Hematopoietic multipotent progenitor cell treated with erythropoietin and hydrocortisone succinate and interleukin-3 and kit ligand, for 6 days (in vitro differentiated cells): Measurements from ENCODE around the gene DCUN1D4.
A peak's percentile ranks its signal among the peaks of the same experiment; 100 is the strongest.
"Not testable (repeated sequence)": the region's sequence is repeated elsewhere in the genome, so short reads cannot be mapped to it uniquely, and the experiment has no call there.

Experiments
- DNase-seq: peaks from one replicate; pipeline ENCODE4 v3.0.0-alpha.2; 2015

The DCUN1D4 gene

DNA sequence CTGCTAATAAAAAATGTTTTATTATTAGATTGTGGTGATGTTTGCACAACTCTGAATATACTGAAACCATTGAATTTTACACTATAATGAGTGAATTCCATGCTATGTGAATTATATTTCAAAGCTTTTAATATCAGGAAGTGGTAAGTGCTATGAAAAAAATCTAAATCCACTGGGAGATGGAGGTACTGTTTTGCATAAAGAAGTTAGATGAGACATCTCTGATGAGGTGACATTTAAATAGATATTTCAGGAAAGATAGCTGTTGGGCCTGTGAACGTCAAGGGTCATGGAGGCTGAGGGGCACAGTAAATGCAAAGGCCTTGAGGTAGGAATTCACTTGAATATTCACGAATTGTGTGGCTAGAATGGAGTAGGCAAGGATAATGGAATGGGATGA is 12.3 kb downstream of the DCUN1D4 start:
- DNase-seq = no peak

DNA sequence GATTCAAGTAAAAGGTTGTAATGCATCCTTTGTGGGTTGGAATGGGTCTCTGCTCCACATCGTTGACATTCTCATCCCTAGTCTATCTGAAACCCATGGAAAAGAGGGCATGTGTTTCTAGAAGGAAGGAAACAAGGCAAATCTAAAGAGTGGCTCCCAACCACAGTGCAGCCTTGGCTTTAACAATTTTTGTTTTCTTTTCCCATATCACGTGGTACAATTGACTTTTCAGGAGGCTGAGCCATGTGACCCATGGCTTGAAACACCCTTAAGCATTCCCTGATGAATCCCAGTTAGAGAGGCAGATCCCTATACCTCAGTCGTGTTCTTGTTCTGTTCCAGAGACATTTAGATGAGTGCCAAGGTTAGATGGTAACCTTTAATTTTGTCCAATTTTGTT is 12.8 kb downstream of the DCUN1D4 start:
- DNase-seq = no peak

DNA sequence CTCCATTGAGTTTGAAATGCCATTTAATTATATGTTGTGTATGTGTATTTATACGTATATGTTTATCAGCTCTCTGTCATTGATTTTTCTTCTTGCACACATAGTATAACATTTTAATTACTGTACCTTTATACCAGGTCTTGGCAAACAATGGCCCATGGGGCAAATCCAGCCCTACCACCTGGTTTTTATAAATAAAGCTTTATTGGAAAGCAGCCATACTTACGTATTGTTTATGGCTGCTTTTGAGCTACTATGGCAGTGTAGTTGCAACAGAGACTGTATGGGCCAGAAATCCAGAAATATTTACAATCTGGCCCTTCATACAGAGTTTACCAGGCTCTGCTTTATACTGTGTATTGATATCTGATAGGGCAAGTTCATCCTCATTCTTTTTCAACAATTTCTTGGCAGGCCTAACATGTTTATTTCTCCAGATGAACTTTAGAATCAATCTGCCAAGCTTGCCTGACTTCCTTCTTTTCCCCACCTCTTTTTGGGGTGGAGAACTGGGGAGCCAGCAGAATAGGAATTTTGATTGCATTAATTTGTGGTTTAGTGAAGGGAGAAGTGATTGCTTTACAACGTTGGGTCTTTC is 15.8 kb downstream of the DCUN1D4 start:
- DNase-seq = no peak

DNA sequence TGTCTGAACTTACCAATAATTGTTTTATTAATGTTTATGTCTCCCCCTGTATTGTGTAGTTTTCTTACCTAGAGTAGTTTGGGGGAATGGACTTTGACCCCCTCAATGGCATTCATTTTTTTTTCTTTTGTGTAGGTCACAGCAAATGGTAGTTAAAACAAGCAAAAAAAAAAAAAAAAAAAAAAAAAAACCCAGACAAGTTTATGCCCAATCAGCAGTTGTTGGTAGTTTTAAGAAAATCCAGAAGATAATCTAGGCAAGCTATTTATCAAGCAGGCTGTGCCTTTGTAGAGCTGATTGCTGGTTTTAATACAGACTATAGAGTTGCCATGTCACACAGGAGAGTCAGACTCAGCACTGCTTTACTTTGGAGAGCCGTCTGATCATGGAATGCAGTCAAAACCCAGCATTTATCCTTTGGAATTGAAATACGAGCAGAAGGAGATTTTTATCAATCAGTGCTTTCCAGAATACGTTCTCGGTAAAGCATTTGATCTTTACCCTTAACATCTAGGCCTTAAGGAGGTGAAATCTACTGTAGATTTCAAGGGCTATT is 16.6 kb downstream of the DCUN1D4 start:
- DNase-seq = no peak

GRCh38 chr4:51862199-51862598 is 19.2 kb downstream of the DCUN1D4 start:
- no peak for DNase-seq

GRCh38 chr4:51862781-51863180 is 19.8 kb downstream of the DCUN1D4 start:
- DNase-seq = no peak

DNA sequence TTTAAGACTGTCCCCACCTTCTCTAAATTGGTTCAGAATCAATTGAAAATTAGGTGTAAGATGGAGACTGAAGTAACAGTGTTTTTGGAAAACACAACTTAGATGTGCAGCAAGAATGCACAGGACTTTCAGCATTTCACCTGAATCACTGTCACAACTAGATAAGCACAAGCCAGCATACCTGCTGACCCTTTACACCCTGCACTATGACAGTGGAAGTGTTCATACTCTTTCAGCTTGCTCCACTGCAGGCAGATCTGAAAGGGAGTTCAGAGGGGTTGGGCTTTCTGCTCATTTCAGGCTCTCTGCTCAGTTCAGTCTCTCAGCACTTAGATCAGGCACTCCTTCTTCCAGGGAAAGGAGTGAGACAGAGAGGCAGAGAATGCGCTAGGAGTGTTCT is 22.8 kb downstream of the DCUN1D4 start:
- no peak for DNase-seq

DNA sequence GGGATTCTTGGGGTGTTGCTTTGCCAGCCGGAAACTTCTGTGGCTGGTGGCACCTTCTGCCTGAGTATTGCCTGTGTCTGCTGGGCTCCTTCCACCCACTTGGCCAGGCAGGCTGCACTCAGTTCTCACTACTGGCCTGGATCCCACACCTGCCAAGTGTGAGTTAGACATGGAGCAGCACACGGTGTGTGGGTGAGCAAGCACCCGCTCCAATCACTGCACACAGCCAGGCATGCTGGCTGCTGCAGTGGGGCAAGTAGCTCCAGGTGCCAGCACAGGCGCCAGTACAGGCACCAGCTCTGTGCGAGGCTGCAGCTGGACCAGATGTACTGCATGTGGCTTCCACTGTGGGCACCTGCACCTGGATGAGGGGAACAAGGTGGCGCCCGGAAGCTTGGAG is 23.9 kb downstream of the DCUN1D4 start:
- no peak for DNase-seq

- no peak for DNase-seq
Measured at GRCh38 chr4:51867689-51868448, 24.9 kb downstream of the DCUN1D4 start.

GRCh38 chr4:51868449-51868847 is 25.5 kb downstream of the DCUN1D4 start:
- no peak for DNase-seq

DNA sequence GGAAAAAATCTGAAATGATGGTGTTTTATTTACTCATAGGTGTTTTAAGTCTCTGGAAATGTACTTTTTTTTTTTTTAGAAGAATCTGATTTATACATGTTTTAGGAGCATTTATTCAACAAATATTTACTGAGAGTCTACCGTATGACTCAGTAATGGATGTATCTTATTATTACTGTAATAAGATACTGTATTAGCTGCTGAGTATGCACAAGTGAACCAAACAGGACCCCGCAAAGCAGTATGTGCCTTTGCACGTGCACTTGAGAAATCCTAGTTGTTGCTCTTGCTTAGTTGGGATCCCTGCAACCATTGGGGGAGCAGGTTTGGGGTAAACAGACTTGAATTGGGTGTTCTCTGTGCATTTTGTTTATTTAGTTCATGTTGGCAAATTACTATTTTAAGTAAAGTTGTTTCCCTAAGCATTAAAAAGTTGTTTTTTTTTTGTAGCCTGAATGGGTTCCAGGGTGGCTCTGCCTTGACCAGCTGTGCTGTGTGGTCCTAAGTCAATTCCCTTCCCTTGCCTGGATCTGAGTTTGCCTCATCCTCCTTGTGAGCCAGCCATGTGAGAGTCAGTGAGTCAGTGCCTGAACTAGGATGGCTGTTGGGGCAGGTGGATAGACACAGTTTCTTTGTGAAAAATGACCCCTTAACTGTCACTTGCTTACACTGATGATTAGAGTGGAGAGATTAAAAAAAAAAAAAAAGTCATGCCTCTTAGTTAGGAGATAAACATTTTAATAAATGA is 27.7 kb downstream of the DCUN1D4 start:
- no peak for DNase-seq

DNA sequence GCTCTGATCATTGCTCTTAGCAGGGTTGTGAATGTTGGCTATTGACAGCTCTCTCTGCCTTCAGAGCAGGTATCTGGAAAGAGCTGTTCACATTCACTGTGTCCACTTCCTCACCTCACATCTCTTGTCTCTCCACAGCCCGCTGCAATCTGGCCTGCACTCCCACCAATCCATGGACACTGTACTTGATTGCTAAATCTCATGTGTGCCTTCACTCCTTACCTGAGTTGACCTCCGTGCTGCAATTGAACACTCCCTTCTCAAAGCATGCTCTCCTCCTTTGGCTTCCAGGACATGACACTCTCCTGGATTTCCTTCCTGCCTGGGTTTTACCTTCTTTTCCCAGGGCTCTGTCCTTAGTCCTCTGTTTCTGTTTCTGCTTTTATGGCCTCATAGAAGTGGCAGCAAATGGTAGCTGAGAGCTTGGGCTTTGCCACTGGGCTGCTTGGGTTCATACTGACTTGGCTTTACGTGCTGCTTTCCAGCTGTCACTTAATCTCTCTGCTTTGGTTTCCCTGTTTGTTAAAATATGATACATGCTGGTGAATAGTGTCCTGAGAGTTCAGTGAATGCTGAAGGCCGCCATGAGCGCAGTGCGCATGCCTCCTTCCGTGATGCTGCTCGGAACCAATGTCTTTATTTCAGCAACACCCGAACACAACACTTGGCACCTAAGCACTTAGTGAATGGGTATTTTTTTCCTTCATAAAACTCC is 29.5 kb downstream of the DCUN1D4 start:
- DNase-seq = no peak

DNA sequence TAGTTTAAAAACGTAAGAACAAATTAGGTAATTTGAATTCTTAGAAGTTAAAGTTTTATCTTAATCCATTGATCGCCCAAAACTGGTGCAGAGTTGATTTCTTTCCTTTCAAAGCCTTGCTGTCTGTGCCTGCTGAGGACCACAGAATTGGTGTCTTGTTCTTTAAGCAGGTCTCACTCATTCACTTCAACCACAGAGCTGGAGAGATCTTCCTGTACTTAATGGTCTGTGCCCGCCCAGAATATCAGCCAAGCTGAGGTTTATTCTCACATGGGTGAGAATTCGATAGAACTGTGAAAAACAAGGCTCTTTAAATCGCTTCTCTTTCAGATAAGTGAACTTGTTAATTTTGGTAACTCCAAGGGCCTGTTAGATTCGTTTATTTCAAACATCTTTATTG is 31.6 kb downstream of the DCUN1D4 start:
- DNase-seq = no peak

GRCh38 chr4:51878431-51878830 is 35.5 kb downstream of the DCUN1D4 start:
- DNase-seq = no peak

GRCh38 chr4:51880016-51880915 is 37.3 kb downstream of the DCUN1D4 start:
- DNase-seq = no peak

DNA sequence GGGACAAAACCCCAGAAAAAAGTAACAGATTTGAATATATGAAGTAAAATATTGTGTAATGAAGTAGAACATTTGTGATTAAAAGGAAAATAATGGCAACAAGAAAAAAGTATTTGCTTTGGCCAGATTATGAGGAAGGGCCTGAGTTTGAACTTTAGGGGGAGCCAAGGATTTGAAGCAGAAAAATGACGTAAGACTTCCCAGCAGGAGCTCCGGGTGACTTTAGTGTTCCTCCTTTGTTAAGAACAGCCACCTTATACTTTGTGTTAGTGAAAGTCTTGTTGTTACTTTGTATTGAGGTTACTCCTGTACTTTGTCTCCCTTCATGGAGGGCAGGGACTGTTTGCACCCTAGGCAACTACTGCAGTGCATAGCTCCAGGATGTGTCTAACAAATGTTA is 41.1 kb downstream of the DCUN1D4 start:
- DNase-seq = no peak

DNA sequence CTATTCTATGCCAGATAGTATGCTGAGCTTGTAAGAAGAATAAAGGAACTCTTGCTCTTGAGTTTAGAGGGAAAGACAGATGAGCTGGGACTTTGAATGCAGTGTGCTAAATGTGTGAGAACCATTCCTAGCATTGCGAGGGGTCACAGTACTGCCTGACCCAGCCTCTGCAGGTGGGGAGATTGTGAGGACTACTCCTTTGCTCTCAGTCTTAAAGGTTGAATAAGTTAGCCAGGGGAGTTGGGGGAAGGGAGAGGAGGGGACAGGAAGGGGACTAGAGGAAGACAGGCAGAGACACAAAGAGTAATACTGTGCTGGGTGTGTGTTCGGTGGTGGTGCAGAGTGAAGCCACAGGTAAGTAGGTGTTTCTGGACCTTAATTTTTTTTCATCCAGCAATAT is 41.7 kb downstream of the DCUN1D4 start:
- no peak for DNase-seq

DNA sequence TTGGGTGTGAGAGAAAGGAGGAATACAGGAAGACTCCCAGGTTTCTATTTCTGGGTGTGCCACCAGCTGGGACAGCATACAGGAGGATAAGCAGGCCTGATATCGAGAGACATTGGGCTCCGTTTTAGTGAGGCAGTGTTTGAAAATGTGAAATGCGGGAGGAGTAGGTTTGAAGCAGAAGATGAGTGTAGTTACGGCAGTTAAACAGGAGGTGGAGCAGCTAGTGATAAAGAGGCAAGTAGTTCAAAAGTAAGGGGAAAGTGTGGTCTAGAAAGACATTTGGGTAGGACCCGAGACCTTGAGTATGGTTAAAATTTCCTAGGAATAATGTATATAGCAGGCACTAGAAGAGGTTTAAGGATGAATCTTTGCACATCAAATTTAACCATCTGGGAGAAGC is 42.4 kb downstream of the DCUN1D4 start:
- peak; percentile 69 for DNase-seq

- DNase-seq = no peak
Measured at GRCh38 chr4:51890760-51891159, 47.8 kb downstream of the DCUN1D4 start.

DNA sequence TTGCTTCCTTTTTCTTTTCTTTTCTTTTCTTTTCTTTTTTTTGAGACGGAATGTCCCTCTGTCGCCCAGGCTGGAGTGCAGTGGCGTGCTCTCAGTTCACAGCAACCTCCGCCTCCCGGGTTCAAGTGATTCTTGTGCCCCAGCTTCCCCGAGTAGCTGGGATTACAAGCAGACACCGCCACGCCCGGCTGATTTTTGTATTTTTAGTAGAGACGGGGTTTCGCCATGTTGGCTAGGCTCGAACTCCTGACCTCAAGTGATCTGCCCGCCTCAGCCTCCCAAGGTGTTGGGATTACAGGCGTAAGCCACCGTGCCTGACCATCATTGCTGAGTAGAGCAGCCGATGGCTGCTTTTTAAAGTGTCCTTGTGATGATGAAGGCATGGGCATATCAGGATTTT is 50.4 kb downstream of the DCUN1D4 start:
- not testable (repeated sequence) for DNase-seq

GRCh38 chr4:51894059-51894645 is 51.2 kb downstream of the DCUN1D4 start:
- DNase-seq = no peak

GRCh38 chr4:51895158-51895557 is 52.2 kb downstream of the DCUN1D4 start:
- no peak for DNase-seq
